ENCODE measurements around the gene MB21D2.

GRCh38 chr3:192842138-192842537 lies 75.5 kb downstream of the MB21D2 start:
- TF ChIP-seq SPI1 (IDR thresholded peaks at IDR 0.05; ENCODE audit: borderline replicate concordance, low read depth) (no peak), CTCF (IDR thresholded peaks at IDR 0.05; ENCODE audit: insufficient read depth, low read length) (no peak), POLR2AphosphoS5 (IDR thresholded peaks at IDR 0.05; ENCODE audit: low read depth) (no peak)
